B cell (primary cell): ENCODE data around the gene MME. TPM values are rescaled to one million over a fixed set of nuclear protein-coding genes. Genes with fewer than 3 reads are reported as not detected.

Source experiments
- ATAC-seq: fragments of 200-7000 bp; cut with Tn5 transposase; one replicate; pipeline ENCODE4 v1.10.0; 2021; ENCODE audit warnings: low read depth, mild to moderate bottlenecking, moderate number of reproducible peaks, moderate library complexity
- CTCF ChIA-PET: fragments of 350-600 bp; sonication (Branson Sonifier 250); formaldehyde crosslinking; loops from one replicate; lab custom pipeline; 2021; ENCODE audit warnings: antibody characterized with exemption, inconsistent platforms; lab: Charles Lee
- POLR2A ChIA-PET: fragments of 350-600 bp; sonication (Branson Sonifier 250); formaldehyde crosslinking; loops from one replicate; lab custom pipeline; 2021; ENCODE audit warnings: antibody characterized with exemption; lab: Charles Lee
- DNase-seq: peaks from one replicate; pipeline ENCODE4 v3.0.0; 2013
- H2AFZ ChIP-seq: 2 replicates; pipeline ENCODE4 v1.6.1; 2012; ENCODE audit warnings: mild to moderate bottlenecking, low read depth, low read length; ENCODE audit not compliant: insufficient read depth, poor library complexity, severe bottlenecking
- H3K27ac ChIP-seq, 2 donors: 1 replicate in 1 of 2; 2 replicates in 1 of 2; pipeline ENCODE4 v1.5.1; 2012 to 2013; ENCODE audit warnings: low read length in 2 of 2, mild to moderate bottlenecking in 2 of 2, moderate library complexity in 1 of 2
- H3K27me3 ChIP-seq, 4 experiments: fragments of 200-600 bp in 1 of 4; sonication (generic) in 1 of 4; replicated peaks in 1 of 4; 1 replicate in 2 of 4; 2 replicates in 2 of 4; pipeline versions ENCODE4 v1.6.1 to v1.7.0; 2013 to 2016; ENCODE audit warnings: low read length in 3 of 4, mild to moderate bottlenecking in 2 of 4, mixed read lengths in 1 of 4, moderate library complexity in 1 of 4; ENCODE audit not compliant: insufficient read depth in 4 of 4, control insufficient read depth in 3 of 4; ENCODE audit errors: control extremely low read depth in 1 of 4
- H3K36me3 ChIP-seq, 2 experiments: replicated peaks in 1 of 2; 1 replicate in 1 of 2; 2 replicates in 1 of 2; pipeline versions ENCODE4 v1.6.1 to v1.7.1; 2013; ENCODE audit warnings: low read length in 1 of 2; ENCODE audit not compliant: insufficient read depth in 2 of 2, control insufficient read depth in 1 of 2; ENCODE audit errors: control extremely low read depth in 1 of 2, extremely low read depth in 1 of 2
- H3K4me1 ChIP-seq, 2 donors: fragments of 200-600 bp in 1 of 2; sonication (generic) in 1 of 2; 1 replicate in 1 of 2; 2 replicates in 1 of 2; pipeline versions ENCODE4 v1.5.1 to v1.6.1; 2013 to 2017; ENCODE audit warnings: low read length in 2 of 2; ENCODE audit not compliant: control insufficient read depth in 2 of 2, insufficient read depth in 2 of 2
- H3K4me2 ChIP-seq: replicated peaks from 2 replicates; pipeline ENCODE3; 2012; ENCODE audit warnings: mild to moderate bottlenecking, low read depth, low read length; ENCODE audit not compliant: poor library complexity, severe bottlenecking
- H3K4me3 ChIP-seq, 5 experiments: fragments of 200-600 bp in 1 of 5; sonication (generic) in 1 of 5; 1 replicate in 3 of 5; 2 replicates in 2 of 5; pipeline versions ENCODE4 v1.5.1 to v1.7.0; 2011 to 2016; ENCODE audit warnings: low read length in 4 of 5, mild to moderate bottlenecking in 4 of 5, low read depth in 2 of 5, control low read depth in 1 of 5, moderate library complexity in 1 of 5; ENCODE audit not compliant: insufficient read depth in 1 of 5; ENCODE audit errors: control extremely low read depth in 1 of 5, extremely low read depth in 1 of 5
- H3K79me2 ChIP-seq: fragments of 200-600 bp; sonication (generic); one replicate; pipeline ENCODE4 v1.6.0; 2016; ENCODE audit warnings: low read length; ENCODE audit not compliant: control insufficient read depth, insufficient read depth
- H3K9ac ChIP-seq: fragments of 200-600 bp; sonication (generic); 2 replicates; pipeline ENCODE4 v1.6.1; 2017; ENCODE audit warnings: mild to moderate bottlenecking, low read length, moderate library complexity
- H3K9me3 ChIP-seq, 3 donors: one replicate each; pipeline versions ENCODE4 v1.6.1 to v1.7.1; 2013; ENCODE audit warnings: low read length in 2 of 3; ENCODE audit not compliant: control insufficient read depth in 2 of 3, insufficient read depth in 1 of 3; ENCODE audit errors: control extremely low read depth in 1 of 3
- H4K20me1 ChIP-seq: 2 replicates; pipeline ENCODE4 v1.6.0; 2012; ENCODE audit warnings: mild to moderate bottlenecking, low read length; ENCODE audit not compliant: insufficient read depth, control insufficient read depth, poor library complexity, severe bottlenecking
- H3K27ac Mint-ChIP-seq: one replicate; pipeline ENCODE4 v1.8.0; 2021; ENCODE audit warnings: mixed read lengths
- H3K27me3 Mint-ChIP-seq: one replicate; pipeline ENCODE4 v1.8.0; 2021; ENCODE audit warnings: mixed read lengths
- H3K4me1 Mint-ChIP-seq: one replicate; pipeline ENCODE4 v1.8.0; 2021; ENCODE audit warnings: mixed read lengths
- H3K4me3 Mint-ChIP-seq: one replicate; pipeline ENCODE4 v1.8.0; 2021; ENCODE audit warnings: mixed read lengths
- H3K9me3 Mint-ChIP-seq: one replicate; pipeline ENCODE4 v1.8.0; 2022; ENCODE audit warnings: mixed read lengths; ENCODE audit not compliant: insufficient read depth
- EZH2 ChIP-seq: IDR thresholded peaks from 2 replicates; pipeline ENCODE4 v1.6.1; 2012; ENCODE audit warnings: borderline replicate concordance, low read depth, mild to moderate bottlenecking, moderate library complexity, low read length; ENCODE audit not compliant: insufficient read depth, poor library complexity, severe bottlenecking
- WGBS: methylation state at CpG from one replicate; pipeline ENCODE4 v1.1.5; 2013; ENCODE audit warnings: missing lambda C conversion rate; ENCODE audit not compliant: insufficient coverage; 5-methylcytosine and 5-hydroxymethylcytosine counted together
- intact Hi-C: fragments of 100-400 bp; cut with micrococcal nuclease; formaldehyde crosslinking; loops from one replicate; pipeline ENCODE4 v1.10.0; 2022
- polyA plus RNA-seq: library from polyadenylated mRNA; depleted of rRNA; stranded (reverse); fragments of >200 nt; gene quantifications from 2 replicates; pipeline ENCODE4 v1.2.3, GENCODE V29; 2012
- total RNA-seq, 2 donors: library from RNA; stranded (reverse); fragments of 120-200 nt in 1 of 2; gene quantifications; 1 replicate in 1 of 2; 2 replicates in 1 of 2; pipeline versions ENCODE4 v1.2.3 to v1.2.4, GENCODE V29; 2013 to 2022
- TF ChIP-seq, protein P1 (sequence below): fragments of 200-600 bp; IDR thresholded peaks from one replicate; pipeline ENCODE4 v1.8.0; 2022; ENCODE audit warnings: antibody characterized with exemption, mild to moderate bottlenecking

Gene MME
- total and polyA plus RNA-seq, 2 donors (not counting 1 experiment from before 2014, with no cell fraction given): 0.88 to 11.2 TPM

DNA sequence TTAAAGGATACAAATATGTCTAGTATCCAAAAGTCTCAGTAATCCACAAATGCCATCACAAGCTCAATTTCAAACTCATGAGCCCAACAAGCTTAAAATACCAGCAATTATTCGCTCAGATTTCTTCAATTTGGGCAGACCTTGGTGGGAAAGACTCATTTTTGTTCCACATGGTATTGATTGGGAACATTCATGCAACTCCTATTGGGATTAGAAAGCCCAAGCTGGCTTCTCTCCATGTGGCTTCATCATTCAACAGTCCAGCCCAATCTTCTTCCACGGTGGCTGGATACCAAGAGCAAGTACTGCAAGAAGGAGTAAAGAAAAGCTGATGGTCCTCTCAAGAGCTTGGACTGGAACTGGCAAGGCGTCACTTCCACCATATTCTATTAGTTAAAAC is 147.0 kb downstream of the MME start:
- TF ChIP-seq EZH2: no peak
- TF ChIP-seq, protein P1, sequence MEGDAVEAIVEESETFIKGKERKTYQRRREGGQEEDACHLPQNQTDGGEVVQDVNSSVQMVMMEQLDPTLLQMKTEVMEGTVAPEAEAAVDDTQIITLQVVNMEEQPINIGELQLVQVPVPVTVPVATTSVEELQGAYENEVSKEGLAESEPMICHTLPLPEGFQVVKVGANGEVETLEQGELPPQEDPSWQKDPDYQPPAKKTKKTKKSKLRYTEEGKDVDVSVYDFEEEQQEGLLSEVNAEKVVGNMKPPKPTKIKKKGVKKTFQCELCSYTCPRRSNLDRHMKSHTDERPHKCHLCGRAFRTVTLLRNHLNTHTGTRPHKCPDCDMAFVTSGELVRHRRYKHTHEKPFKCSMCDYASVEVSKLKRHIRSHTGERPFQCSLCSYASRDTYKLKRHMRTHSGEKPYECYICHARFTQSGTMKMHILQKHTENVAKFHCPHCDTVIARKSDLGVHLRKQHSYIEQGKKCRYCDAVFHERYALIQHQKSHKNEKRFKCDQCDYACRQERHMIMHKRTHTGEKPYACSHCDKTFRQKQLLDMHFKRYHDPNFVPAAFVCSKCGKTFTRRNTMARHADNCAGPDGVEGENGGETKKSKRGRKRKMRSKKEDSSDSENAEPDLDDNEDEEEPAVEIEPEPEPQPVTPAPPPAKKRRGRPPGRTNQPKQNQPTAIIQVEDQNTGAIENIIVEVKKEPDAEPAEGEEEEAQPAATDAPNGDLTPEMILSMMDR: no peak
- Histone ChIP-seq H4K20me1 (no peaks in the 10 kb centered on the region), H3K4me2 (no peak overlapping the region), H3K36me3 (no peaks in the 10 kb centered on the region), H3K4me1 (no peaks in the 10 kb centered on the region), H3K9ac (no peak overlapping the region), H3K4me3 (no peak overlapping the region), H3K27ac (no peak overlapping the region), H2AFZ (no peak overlapping the region), H3K79me2 (no peaks in the 10 kb centered on the region), H3K27me3 (no peaks in the 10 kb centered on the region), H3K9me3 (peaks cover 0 to 5% (median 0%) of the 10 kb centered on the region in 3 donors)
- no peaks in the 10 kb centered on the region for H3K9me3 Mint-ChIP-seq
- H3K27ac Mint-ChIP-seq: no peak overlapping the region
- H3K27me3 Mint-ChIP-seq: no peaks in the 10 kb centered on the region
- ATAC-seq (no peak), DNase-seq (no peak)
- ChIA-PET CTCF (no interaction called here), POLR2A (no interaction called here)
- 88% methylated on average over 1 of the region's 3 CpGs for WGBS
- no peak overlapping the region for H3K4me3 Mint-ChIP-seq
- intact Hi-C loops: no loop called here
- H3K4me1 Mint-ChIP-seq: no peaks in the 10 kb centered on the region

DNA sequence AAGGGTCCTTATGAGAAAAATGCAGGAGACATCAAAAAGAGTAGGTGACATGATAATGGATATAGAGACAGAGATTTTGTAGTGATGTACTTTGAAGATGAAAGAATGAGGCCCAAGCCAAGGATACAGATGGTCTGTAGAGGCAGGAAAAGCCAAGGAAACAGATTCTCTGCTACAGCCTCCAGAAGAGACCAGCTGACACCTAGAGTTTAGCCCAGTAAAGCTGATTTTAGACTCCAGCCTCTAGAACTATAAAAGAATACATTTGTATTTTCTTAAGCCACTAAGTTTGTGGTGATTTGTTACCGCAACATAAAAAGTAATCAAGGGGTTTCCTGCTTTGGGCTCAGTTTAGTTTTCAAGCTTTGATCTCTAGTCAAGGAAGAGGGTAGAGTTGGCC is 148.6 kb downstream of the MME start:
- no peak overlapping the region for H3K27ac ChIP-seq
- no peak overlapping the region for H2AFZ ChIP-seq
- H3K27me3 Mint-ChIP-seq: no peaks in the 10 kb centered on the region
- H3K79me2 ChIP-seq: no peaks in the 10 kb centered on the region
- ChIA-PET POLR2A (no interaction called here), CTCF (no interaction called here)
- no peaks in the 10 kb centered on the region for H3K36me3 ChIP-seq
- intact Hi-C loops: no loop called here
- H3K27me3 ChIP-seq: no peaks in the 10 kb centered on the region
- H3K4me1 Mint-ChIP-seq: no peaks in the 10 kb centered on the region
- no peak overlapping the region for H3K4me3 ChIP-seq
- TF ChIP-seq EZH2: no peak
- TF ChIP-seq, protein P1: no peak
- DNase-seq (no peak), ATAC-seq (no peak)
- H3K9me3 ChIP-seq: peaks cover 0 to 5% (median 0%) of the 10 kb centered on the region in 3 donors
- WGBS: no CpG with 5 or more reads among the region's 1 CpG
- no peak overlapping the region for H3K27ac Mint-ChIP-seq
- H3K9ac ChIP-seq: no peak overlapping the region
- H3K4me3 Mint-ChIP-seq: no peak overlapping the region
- no peaks in the 10 kb centered on the region for H3K4me1 ChIP-seq
- H3K9me3 Mint-ChIP-seq: no peaks in the 10 kb centered on the region
- no peaks in the 10 kb centered on the region for H4K20me1 ChIP-seq
- H3K4me2 ChIP-seq: no peak overlapping the region
